HG03135 (cell line): ENCODE results near the gene MPI.
"Not testable (repeated sequence)": the region's sequence is repeated elsewhere in the genome, so short reads cannot be mapped to it uniquely, and the experiment has no call there.

Experiments used
- ATAC-seq: cut with Tn5 transposase; IDR thresholded peaks from one replicate; pipeline ENCODE4 v1.9.1; 2021; ENCODE audit warnings: mild to moderate bottlenecking, moderate library complexity; ENCODE audit not compliant: unreplicated experiment

Gene MPI

DNA sequence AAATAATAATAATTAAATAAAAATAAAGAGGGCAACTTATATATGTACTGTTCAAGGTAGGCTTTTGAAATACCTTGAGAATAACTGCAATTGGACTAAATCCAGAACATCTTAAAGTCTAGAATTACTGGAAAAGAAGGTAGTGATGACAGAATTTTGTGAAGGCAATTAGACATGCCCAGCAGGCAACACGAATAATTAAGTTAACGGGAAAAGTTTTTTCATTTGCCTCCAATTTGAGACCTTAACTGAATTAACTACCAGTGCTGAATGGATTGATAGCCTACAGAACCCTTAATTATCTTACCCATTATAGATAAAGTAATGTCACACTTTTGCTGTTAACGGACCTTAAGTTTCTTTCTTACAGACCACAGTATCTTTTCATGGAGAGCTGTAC, 34.7 kb downstream of the MPI start:
- no peak for ATAC-seq

DNA sequence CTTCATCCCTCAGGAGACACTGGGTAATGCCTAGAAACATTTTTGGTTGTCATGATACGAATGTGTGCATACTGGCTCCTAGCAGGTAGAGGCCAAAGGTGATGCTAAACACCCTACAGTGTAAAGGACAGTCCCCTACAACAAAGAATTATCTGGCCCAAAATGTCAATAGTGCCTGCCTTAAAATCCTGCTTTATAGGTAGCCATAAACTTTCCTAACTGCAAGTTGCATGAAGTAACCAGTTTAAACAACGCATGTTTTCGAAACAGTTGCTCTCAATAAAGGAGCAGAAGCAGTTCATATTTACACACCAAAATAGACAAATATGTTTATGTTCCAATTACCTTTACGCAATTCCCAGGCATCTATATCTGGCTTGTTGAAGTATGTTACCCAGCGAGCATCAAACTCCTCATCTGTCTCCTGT, 38.9 kb downstream of the MPI start:
- ATAC-seq = no peak

DNA sequence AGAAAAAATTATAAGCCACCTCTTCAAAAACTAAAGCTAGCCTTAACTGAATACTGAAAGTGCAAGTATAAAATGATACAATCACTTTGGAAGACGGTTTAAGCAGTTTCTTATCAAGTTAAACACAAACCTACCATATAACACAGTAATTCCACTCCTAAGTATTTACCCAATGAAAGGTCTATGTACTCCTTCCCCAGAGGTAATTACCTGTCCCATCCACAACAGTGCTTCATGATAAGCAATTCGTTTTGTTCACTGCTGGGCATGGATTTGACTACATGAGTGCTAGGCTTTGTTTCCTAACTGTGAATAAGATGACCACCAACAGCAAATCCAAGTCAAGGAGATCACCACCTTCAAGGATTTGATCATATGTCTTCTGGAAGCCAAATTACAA, 43.7 kb downstream of the MPI start:
- ATAC-seq = no peak

DNA sequence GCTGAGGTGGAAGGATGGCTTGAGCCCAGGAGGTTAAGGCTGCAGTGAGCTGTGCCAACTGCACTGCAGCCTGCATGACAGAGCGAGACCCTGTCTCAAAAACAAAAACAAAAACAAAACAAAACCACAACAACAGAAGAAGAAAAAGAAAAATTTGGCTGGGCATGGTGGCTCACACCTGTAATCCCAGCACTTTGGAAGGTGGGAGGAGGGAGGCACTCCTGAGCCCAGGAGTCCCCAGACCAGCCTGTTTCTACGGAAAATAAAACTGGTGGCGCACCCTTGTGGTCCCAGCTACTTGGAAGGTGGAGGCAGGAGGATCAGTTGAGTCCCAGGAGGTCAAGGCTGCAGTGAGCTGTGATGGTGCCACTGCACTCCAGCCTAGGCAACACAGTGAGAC, 45.4 kb downstream of the MPI start:
- not testable (repeated sequence) for ATAC-seq

DNA sequence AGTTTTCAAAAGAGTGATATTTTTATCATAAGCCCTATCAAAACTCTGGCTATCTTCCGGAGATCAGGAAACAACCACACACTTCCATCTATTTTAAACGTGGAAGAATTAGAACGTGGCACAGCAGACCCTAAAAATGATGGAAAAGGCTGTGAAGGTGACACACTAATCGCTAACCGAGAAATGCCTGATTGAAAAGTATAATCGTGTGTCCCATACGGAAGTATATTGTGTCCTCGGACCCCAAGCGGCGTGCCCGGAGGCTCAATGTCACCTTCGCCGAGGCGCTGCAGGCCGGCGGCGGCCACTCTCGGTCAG, 47.4 kb downstream of the MPI start:
- no peak for ATAC-seq

DNA sequence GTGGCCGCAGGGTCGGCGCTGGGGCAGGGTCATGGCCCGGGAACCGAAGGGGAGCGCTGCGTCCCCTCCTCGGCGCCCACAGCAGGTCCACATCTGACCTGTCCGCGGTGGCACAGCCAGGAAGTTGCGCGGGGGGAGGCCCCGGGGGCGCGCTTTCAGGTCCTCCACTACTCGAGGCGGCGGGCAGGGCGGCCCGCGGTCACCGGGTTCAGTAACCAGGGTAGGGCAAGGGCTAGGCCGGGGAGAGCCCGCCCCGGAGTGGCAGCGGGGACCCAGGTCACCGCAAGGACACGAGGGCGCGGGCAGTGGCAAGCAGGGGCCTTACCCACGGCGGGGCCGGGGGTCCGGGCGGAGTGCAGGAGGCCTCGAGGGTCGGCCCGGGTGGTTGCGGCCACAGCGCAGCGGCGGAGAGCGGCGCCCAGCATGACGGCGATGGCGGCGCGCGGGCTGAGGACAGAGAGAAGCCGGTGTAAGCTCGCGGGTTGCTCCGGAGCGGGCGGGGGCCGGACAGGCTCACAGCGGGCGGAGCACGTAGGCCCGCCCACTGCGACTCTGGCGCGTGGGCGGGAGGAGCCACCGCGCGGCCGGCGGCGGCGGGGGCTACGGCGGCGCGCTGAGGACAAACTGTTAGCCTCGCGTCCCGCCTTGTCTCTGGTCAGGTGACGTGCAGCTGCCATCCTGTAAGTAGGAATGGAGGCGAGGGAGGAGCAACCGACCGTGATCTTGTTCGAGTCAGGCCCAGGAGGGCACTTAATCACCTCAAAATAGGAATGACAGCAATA, 47.9 kb downstream of the MPI start, which contains the start of gene COX5A:
COX5A (minus strand) TSS at position 484 of the 782 bp plus-strand sequence; CDS start at position 425, 59 bp downstream.
- ATAC-seq = peak; percentile 90

DNA sequence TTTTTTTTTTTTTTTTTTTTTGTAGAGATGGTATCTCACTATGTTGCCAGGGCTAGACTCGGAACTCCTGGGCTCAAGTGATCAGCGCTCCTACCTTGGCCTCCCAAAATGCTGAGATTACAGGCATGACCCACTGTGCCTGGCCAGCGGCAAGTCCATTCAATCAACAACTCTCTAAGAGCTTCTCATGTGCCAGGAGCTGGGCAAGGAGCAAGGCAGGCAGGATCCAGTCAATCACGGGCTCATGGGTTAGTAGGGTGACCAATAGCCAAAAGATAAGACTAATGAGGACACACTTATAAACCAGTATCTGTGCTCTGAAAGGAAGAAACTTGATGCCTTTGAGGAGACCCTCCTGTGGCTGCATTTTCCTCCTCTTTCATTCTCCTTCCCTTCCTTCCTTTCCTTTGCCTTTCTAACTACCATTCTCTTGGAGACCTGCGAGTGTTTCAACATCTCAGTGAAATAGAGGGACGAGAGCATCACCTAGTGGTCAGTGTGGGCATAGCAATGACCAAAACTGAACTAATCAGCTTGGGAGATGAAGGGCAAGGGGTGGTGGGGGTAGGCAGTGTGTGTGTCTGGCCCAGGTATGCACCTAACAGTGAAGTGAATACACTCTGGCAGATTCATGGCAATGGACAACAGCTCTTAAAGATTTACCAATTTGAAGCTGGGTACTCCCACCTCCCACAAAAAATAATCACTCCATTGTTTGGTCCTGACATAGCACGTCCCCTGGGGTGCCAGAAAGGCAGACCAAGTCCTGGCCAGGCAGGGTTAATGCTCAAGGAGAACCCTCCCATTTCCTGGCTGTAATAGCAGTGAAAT, 60.5 kb downstream of the MPI start:
- no peak for ATAC-seq

DNA sequence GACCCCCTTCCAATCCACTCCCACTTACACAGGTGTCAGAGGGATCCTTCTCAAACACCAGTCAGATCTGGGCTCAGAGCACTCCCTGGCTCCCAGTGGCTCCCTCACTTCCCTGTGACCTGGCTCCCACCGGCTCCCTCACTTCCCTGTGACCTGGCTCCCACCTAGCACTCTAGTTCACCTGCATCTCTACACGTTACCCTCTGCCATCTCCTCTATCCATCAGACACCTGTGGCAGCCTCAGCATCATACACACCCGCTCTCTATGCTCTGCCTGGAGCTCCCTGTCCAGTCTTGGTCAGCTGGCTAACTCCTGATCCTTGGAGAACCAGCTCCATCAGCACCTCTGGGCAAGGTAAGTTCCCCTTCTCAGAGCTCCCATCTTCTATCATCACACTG, 61.2 kb downstream of the MPI start:
- no peak for ATAC-seq
